ENCODE data around the gene SHANK1.

DNA sequence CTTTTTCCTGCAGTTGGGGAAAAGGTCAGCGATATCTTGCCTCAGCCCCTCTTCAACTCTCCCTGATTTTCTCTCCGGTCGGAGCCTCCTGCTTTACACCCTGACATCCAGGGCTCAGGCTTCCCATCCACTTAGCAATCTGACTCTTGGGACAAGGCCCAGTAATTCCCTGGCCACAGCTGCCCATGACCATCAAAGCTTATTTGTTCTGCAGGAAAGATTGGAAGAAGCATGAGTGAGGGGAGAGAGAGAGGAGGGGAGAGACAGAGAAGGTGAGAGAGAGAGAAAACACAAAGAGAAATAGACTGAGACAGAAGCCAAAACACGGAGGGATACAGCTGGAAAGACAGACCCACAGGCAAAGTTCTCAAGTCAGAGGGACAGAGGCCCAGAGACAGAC lies 93.6 kb downstream of the SHANK1 start:
- TF ChIP-seq, protein P1, sequence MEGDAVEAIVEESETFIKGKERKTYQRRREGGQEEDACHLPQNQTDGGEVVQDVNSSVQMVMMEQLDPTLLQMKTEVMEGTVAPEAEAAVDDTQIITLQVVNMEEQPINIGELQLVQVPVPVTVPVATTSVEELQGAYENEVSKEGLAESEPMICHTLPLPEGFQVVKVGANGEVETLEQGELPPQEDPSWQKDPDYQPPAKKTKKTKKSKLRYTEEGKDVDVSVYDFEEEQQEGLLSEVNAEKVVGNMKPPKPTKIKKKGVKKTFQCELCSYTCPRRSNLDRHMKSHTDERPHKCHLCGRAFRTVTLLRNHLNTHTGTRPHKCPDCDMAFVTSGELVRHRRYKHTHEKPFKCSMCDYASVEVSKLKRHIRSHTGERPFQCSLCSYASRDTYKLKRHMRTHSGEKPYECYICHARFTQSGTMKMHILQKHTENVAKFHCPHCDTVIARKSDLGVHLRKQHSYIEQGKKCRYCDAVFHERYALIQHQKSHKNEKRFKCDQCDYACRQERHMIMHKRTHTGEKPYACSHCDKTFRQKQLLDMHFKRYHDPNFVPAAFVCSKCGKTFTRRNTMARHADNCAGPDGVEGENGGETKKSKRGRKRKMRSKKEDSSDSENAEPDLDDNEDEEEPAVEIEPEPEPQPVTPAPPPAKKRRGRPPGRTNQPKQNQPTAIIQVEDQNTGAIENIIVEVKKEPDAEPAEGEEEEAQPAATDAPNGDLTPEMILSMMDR (conservative IDR thresholded peaks at IDR 0.05; ENCODE audit: low read length) = no peak
- no peak for TF ChIP-seq EZH2phosphoT487 (IDR thresholded peaks at IDR 0.05; ENCODE audit: borderline replicate concordance)
